Mucosa of stomach (tissue), 1 donor: ENCODE results near the gene ERCC8.

Experiments used
- H3K27me3 ChIP-seq: one replicate; pipeline ENCODE4 v1.7.0; 2013; ENCODE audit warnings: mild to moderate bottlenecking, low read length; ENCODE audit not compliant: control insufficient read depth, insufficient read depth
- H3K36me3 ChIP-seq: one replicate; pipeline ENCODE4 v1.7.0; 2013; ENCODE audit warnings: low read length; ENCODE audit not compliant: control insufficient read depth, insufficient read depth
- H3K4me1 ChIP-seq: one replicate; pipeline ENCODE4 v1.7.0; 2013; ENCODE audit warnings: mild to moderate bottlenecking, low read length; ENCODE audit not compliant: control insufficient read depth, insufficient read depth
- H3K4me3 ChIP-seq: one replicate; pipeline ENCODE4 v1.7.0; 2013; ENCODE audit warnings: low read length
- H3K9ac ChIP-seq: one replicate; pipeline ENCODE4 v1.7.0; 2013; ENCODE audit warnings: mild to moderate bottlenecking, low read length, moderate library complexity
- H3K9me3 ChIP-seq: one replicate; pipeline ENCODE4 v1.7.0; 2013; ENCODE audit warnings: mild to moderate bottlenecking, low read length, moderate library complexity; ENCODE audit not compliant: control insufficient read depth
- donor health status: Pancreatic carcinoma.

ERCC8 gene

DNA sequence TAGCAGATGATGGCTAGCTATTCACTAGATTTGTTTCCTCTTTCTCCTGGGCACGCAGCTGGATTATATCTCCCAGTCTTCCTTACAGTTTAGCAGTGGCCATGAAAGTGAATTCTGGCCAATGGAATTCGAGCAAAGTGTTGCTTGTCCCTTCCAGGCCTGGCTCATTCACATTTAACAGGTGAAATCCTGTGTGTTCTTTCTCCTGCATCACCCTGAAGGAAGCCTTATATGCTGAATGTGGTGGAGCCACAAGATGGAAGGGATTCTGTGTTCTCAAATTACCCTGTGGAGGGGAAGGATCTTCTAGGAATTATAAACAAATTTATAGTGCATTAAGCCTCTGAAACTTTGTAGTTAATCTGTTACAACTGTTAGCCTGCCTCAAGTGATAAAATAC is 92.6 kb downstream of the ERCC8 start:
- Histone ChIP-seq H3K36me3 (no peaks in the 10 kb centered on the region), H3K9ac (no peak overlapping the region), H3K4me3 (no peak overlapping the region), H3K27me3 (no peaks in the 10 kb centered on the region), H3K4me1 (no peaks in the 10 kb centered on the region), H3K9me3 (no peaks in the 10 kb centered on the region)

DNA sequence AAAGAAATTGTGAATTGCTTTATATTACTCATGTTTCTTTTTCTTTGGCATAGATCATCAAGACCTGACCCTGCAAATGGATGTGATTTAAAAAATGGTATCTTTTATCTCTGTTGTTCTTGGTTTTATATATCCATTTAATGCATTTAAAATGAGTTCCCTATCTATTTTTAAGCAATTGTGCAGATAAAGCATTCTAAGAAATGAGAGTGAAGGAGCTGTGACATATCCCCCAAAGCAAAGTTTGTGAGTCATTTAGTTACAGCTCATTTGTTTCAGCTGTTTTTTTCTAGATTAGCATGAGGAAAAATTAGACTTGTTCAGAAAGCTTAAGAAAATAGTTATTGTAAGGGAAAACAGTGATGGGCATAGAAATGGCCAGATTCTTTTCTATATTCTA is 93.2 kb downstream of the ERCC8 start:
- Histone ChIP-seq H3K9ac (no peak overlapping the region), H3K27me3 (no peaks in the 10 kb centered on the region), H3K4me1 (no peaks in the 10 kb centered on the region), H3K4me3 (no peak overlapping the region), H3K36me3 (no peaks in the 10 kb centered on the region), H3K9me3 (no peaks in the 10 kb centered on the region)

DNA sequence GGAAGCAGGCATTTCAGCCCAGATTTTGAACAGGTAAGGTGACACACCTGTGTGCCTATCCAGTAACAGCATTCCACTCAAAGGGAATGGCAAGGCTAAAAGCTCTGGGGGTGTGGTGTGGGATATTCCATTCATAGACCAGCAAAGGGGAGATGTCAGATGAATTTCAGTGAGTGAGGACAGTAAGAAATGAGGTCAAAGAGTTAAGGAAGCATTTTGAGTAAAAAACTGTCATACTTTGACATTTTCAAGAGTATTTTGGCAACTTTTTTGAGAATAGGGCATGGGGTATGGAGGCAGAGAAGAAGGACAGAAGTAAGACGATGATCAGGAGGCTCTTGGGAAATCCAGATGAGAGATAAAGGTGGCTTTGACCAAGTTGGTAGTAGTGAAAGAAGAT is 98.6 kb downstream of the ERCC8 start:
- Histone ChIP-seq H3K4me3 (no peak overlapping the region), H3K36me3 (no peaks in the 10 kb centered on the region), H3K27me3 (peaks cover 30% of the 10 kb centered on the region), H3K4me1 (peaks cover 7% of the 10 kb centered on the region), H3K9ac (no peak overlapping the region), H3K9me3 (no peaks in the 10 kb centered on the region)

DNA sequence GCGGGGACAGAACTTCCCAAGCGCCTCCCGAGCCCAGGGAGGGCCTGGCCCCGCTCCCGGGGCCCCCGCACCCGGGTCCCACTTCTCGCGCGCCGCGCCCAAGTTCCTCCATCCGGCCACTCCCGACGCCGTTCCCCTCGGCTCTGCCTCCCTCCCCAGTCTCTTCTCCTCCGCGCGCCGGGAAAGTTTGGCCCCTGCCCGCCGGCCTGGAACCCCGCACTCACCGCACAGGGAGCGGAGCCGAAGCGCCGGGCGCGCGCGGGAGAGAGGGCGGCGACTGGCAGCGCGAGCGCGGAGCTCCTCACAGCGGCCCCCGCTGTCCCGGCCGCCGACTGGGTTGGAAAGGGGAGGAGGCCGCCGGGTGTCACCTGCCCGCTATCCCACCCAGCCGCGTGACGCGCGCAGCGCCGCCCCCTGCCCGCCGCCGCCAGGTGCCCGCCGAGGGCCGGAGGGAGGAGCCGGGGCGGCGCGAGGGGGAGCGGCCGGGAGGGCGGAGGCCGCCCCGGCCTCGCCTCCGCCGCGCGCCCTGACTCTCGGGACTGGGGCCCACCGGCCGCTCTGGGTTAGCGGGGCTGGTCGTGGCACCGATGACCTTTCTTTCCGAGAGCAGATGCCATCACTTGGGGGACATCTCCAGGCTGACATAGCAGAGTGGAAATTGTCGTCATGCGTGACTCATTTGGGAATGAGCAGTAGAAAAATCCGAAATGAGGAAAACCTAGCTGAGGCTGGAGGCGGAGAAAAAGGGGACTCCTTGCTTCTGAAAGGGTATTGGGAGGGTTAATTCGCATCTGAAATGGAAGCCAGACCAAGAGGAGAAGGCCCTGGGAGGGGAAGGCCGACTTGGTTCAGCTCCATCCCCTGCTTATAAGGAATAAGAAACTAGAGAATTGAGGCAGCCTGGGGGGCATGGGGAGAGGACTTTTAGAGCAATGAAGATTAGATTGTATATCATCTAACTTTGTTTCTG is 100.6 kb downstream of the ERCC8 start, which contains the start of gene ELOVL7:
Gene ELOVL7, minus strand, starts transcription at position 334 of the 970 bp plus-strand sequence. CDS start 56,872 bp downstream, outside the sequence.
- Histone ChIP-seq H3K4me3 (peak within 1 kb of the TSS; percentile 67), H3K9me3 (no peaks in the 10 kb centered on the region), H3K4me1 (peaks cover 7% of the 10 kb centered on the region), H3K27me3 (peaks cover 30% of the 10 kb centered on the region), H3K9ac (peak within 1 kb of the TSS; percentile 61), H3K36me3 (no peaks in the 10 kb centered on the region)

DNA sequence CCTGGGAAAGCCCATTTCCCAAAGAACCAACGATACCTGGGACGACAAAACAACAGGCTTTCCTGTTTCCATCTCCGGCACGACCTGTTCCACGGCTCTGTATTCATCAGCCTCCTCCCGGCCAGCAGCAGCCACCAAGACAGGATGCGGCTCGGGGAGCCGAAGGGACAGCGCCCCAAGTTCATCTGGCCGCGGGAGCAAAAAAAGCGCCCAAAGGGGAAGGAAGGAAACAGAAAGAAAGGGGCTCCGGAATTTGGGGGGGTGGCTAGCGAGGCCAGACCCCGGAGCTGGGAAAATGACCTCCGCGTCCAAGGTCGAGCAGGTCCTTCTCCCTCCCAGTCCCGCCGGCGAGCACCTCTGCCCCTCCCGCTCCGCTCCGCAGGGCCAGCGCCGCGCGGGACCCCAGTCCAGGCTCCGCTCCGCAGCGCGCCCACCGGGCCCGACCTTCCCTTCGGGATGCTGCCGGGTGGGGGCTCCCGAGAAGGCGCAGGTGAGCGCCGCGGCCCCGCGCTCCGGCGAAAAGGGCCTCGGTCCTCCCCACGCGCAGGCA is 101.4 kb downstream of the ERCC8 start:
- H3K4me1 ChIP-seq: peaks cover 7% of the 10 kb centered on the region
- no peaks in the 10 kb centered on the region for H3K9me3 ChIP-seq
- H3K27me3 ChIP-seq: peaks cover 30% of the 10 kb centered on the region
- H3K4me3 ChIP-seq: peak overlapping the region; percentile 67
- no peaks in the 10 kb centered on the region for H3K36me3 ChIP-seq
- peak overlapping the region; percentile 61 for H3K9ac ChIP-seq

- H3K4me1 ChIP-seq: peaks cover 7% of the 10 kb centered on the region
- peak overlapping the region; percentile 67 for H3K4me3 ChIP-seq
- H3K9me3 ChIP-seq: no peaks in the 10 kb centered on the region
- no peaks in the 10 kb centered on the region for H3K36me3 ChIP-seq
- H3K9ac ChIP-seq: no peak overlapping the region
- H3K27me3 ChIP-seq: peaks cover 30% of the 10 kb centered on the region
Observed at GRCh38 chr5:60842871-60843385, 101.9 kb downstream of the ERCC8 start.

- Histone ChIP-seq H3K4me3 (no peak overlapping the region), H3K36me3 (no peaks in the 10 kb centered on the region), H3K9ac (no peak overlapping the region)
Observed at GRCh38 chr5:60841361-60841760, 103.5 kb downstream of the ERCC8 start.

GRCh38 chr5:60836131-60836530 is 108.7 kb downstream of the ERCC8 start:
- H3K9ac ChIP-seq: no peak overlapping the region
- H3K36me3 ChIP-seq: no peaks in the 10 kb centered on the region
- H3K9me3 ChIP-seq: no peaks in the 10 kb centered on the region
- H3K27me3 ChIP-seq: no peaks in the 10 kb centered on the region
- H3K4me3 ChIP-seq: no peak overlapping the region
- no peaks in the 10 kb centered on the region for H3K4me1 ChIP-seq

More at GRCh38 chr5:60841361-60841760, 103.5 kb downstream of the ERCC8 start:
- Histone ChIP-seq H3K9me3 (no peaks in the 10 kb centered on the region), H3K27me3 (peaks cover 30% of the 10 kb centered on the region), H3K4me1 (peaks cover 7% of the 10 kb centered on the region)

DNA sequence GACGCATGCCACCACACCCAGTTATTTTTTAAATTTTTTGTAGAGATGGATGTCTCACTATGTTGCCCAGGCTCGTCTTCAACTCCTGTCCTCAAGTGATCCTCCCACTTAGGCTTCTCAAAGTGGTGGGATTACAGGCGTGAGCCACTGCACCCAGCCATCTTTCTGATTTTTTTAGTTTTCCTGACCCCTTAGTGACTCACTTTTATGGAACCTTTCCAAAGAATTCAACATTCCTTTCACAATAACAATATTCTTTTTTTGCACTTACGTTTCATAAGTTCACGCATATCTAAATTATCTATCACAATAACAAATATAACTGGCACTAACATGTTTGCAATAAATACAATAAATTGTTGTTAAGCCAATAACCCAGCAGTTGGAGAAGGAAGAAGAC is 109.3 kb downstream of the ERCC8 start:
- H3K9me3 ChIP-seq: no peaks in the 10 kb centered on the region
- no peaks in the 10 kb centered on the region for H3K27me3 ChIP-seq
- no peak overlapping the region for H3K9ac ChIP-seq
- H3K4me1 ChIP-seq: no peaks in the 10 kb centered on the region
- H3K4me3 ChIP-seq: no peak overlapping the region
- H3K36me3 ChIP-seq: no peaks in the 10 kb centered on the region

GRCh38 chr5:60833520-60833919 is 111.3 kb downstream of the ERCC8 start:
- no peak overlapping the region for H3K9ac ChIP-seq
- H3K27me3 ChIP-seq: no peaks in the 10 kb centered on the region
- no peaks in the 10 kb centered on the region for H3K4me1 ChIP-seq
- no peak overlapping the region for H3K4me3 ChIP-seq
- no peaks in the 10 kb centered on the region for H3K36me3 ChIP-seq
- H3K9me3 ChIP-seq: no peaks in the 10 kb centered on the region

GRCh38 chr5:60830581-60831127 is 114.2 kb downstream of the ERCC8 start:
- H3K36me3 ChIP-seq: no peaks in the 10 kb centered on the region
- H3K9me3 ChIP-seq: no peaks in the 10 kb centered on the region
- H3K9ac ChIP-seq: no peak overlapping the region
- no peak overlapping the region for H3K4me3 ChIP-seq
- no peaks in the 10 kb centered on the region for H3K4me1 ChIP-seq
- H3K27me3 ChIP-seq: no peaks in the 10 kb centered on the region
